Colonic mucosa (tissue), 4 donors: ENCODE results near the gene PHC3. TPM values are rescaled to one million over a fixed set of nuclear protein-coding genes. Genes with fewer than 3 reads are reported as not detected.
A peak's percentile ranks its signal among the peaks of the same experiment; 100 is the strongest.

Source experiments
- DNase-seq: peaks from one replicate; pipeline ENCODE4 v3.0.0-alpha.2; 2020
- H3K27ac ChIP-seq: fragments of 200-600 bp; one replicate; pipeline ENCODE4 v1.8.0; 2021
- H3K27me3 ChIP-seq: fragments of 200-600 bp; one replicate; pipeline ENCODE4 v1.8.0; 2021
- H3K36me3 ChIP-seq: fragments of 200-600 bp; one replicate; pipeline ENCODE4 v1.8.0; 2021
- H3K4me1 ChIP-seq: fragments of 200-600 bp; one replicate; pipeline ENCODE4 v1.8.0; 2021; ENCODE audit warnings: mild to moderate bottlenecking
- H3K4me3 ChIP-seq: fragments of 200-600 bp; one replicate; pipeline ENCODE4 v1.8.0; 2021
- H3K9ac ChIP-seq, 2 donors: one replicate each; pipeline ENCODE4 v1.7.0; 2013; ENCODE audit warnings: control low read depth in 2 of 2, low read depth in 2 of 2, low read length in 2 of 2
- H3K9me3 ChIP-seq: fragments of 200-600 bp; one replicate; pipeline ENCODE4 v1.8.0; 2021
- CTCF ChIP-seq: fragments of 200-600 bp; IDR thresholded peaks from one replicate; pipeline ENCODE4 v1.8.0; 2022; ENCODE audit warnings: antibody characterized with exemption, mild to moderate bottlenecking
- intact Hi-C: fragments of 100-400 bp; cut with DNase I; formaldehyde crosslinking; loops from one replicate; pipeline ENCODE4 v1.14.1; 2022
- total RNA-seq, 2 donors: library from RNA; stranded (reverse); fragmentation: NEBNext Ultra II Directional in 1 of 2; extraction: Animal tissue kit (Norgen Biotek cat#: 25700) in 1 of 2; gene quantifications; one replicate each; pipeline ENCODE4 v1.2.1, GENCODE V29; 2021
- donor health status: healthy.
- donor health status: DM: no; HTN: no; CAD: no.
- donor health status: DM: no; HTN: no; CAD: no.

The PHC3 gene
- total RNA-seq, 2 donors from 2014 or later, result 36.4 to 49.4 TPM

GRCh38 chr3:170180079-170180907 lies 1.2 kb downstream of the PHC3 start:
- peaks cover 3% of the 10 kb centered on the region for H3K4me1 ChIP-seq

GRCh38 chr3:170179432-170179831 lies 2.1 kb downstream of the PHC3 start:
- intact Hi-C loops, result loop anchor here (10.0 kb wide), 1 partner anchor 75 kb away; no protein-coding TSS in a partner anchor
- Histone ChIP-seq H3K9me3 (no peaks in the 10 kb centered on the region), H3K4me3 (peak overlapping the region; percentile 86), H3K4me1 (peaks cover 3% of the 10 kb centered on the region), H3K27ac (peak overlapping the region; percentile 99), H3K27me3 (no peaks in the 10 kb centered on the region), H3K9ac (peak overlapping the region in 1 of 2 donors; percentile 95), H3K36me3 (no peaks in the 10 kb centered on the region)
- TF ChIP-seq CTCF, result no peak
- no peak for DNase-seq

More at GRCh38 chr3:170180079-170180907, 1.2 kb downstream of the PHC3 start:
- no peaks in the 10 kb centered on the region for H3K27me3 ChIP-seq
- H3K9ac ChIP-seq, result peak overlapping the region; percentile 94 to 95
- TF ChIP-seq CTCF, result no peak
- DNase-seq, result peak; percentile 25
- peak overlapping the region; percentile 86 for H3K4me3 ChIP-seq
- intact Hi-C loops, result no loop called here
- H3K9me3 ChIP-seq, result no peaks in the 10 kb centered on the region
- peak overlapping the region; percentile 99 for H3K27ac ChIP-seq
- H3K36me3 ChIP-seq, result no peaks in the 10 kb centered on the region

DNA sequence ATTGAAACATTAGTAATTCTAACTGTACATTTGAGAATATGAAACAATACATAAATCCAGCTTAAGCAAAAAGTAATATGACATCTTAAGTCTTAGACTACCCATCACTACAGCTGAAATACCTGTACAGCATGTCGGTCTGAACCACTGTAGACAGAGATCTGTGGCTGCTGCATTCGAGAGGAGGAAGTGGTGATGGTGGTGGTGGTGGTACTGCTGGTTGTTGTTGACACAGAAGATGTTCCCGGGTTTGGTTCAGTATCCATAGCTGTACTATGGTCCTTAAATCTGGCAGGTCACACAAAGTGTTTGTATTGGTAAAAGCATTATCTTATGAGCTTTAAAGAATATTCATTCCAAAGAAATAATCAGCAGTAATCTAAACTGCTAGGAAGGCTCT lies 2.9 kb downstream of the PHC3 start:
- DNase-seq, result no peak
- Histone ChIP-seq H3K36me3 (no peaks in the 10 kb centered on the region), H3K9ac (no peak overlapping the region), H3K9me3 (no peaks in the 10 kb centered on the region), H3K4me1 (peaks cover 3% of the 10 kb centered on the region), H3K27ac (no peak overlapping the region), H3K4me3 (no peak overlapping the region), H3K27me3 (no peaks in the 10 kb centered on the region)
- intact Hi-C loops, result loop anchor here (10.0 kb wide), 1 partner anchor 74 kb away; no protein-coding TSS in a partner anchor
- TF ChIP-seq CTCF, result no peak

GRCh38 chr3:170171563-170171962 lies 10.0 kb downstream of the PHC3 start:
- Histone ChIP-seq H3K4me3 (no peak overlapping the region), H3K9me3 (no peaks in the 10 kb centered on the region), H3K27ac (no peak overlapping the region), H3K36me3 (peaks cover 4% of the 10 kb centered on the region), H3K27me3 (no peaks in the 10 kb centered on the region), H3K9ac (no peak overlapping the region), H3K4me1 (no peaks in the 10 kb centered on the region)
- TF ChIP-seq CTCF, result no peak
- DNase-seq, result no peak
- intact Hi-C loops, result loop anchor here (10.0 kb wide), 1 partner anchor 67 kb away; no protein-coding TSS in a partner anchor

DNA sequence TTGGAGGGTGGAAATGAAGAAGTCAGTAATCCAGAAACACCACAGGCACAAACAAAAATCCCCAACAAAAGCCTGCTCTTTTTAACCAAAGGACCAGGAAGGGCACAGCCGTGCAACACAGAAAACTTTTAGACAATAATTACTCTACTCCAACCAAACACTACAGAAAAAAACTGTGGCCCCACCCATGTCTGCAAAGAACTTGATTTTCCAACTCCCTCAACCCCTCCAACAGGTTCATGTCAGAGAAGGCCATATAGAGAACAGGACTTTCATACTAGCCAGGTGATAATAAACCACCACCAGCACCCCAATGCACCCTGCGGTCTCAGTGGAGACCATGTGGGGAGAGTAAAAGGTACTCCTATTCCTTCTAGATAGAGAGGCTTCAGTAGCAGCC lies 16.8 kb downstream of the PHC3 start:
- peak; percentile 51 for DNase-seq
- Histone ChIP-seq H3K9ac (no peak overlapping the region), H3K4me3 (no peak overlapping the region), H3K27ac (no peak overlapping the region), H3K9me3 (no peaks in the 10 kb centered on the region), H3K36me3 (no peaks in the 10 kb centered on the region), H3K27me3 (no peaks in the 10 kb centered on the region), H3K4me1 (peaks cover 8% of the 10 kb centered on the region)
- intact Hi-C loops, result no loop called here
- TF ChIP-seq CTCF, result no peak
